Measurements from ENCODE around the gene TXNDC15. TPM values are rescaled to one million over a fixed set of nuclear protein-coding genes. Genes with fewer than 3 reads are reported as not detected.

The TXNDC15 gene, protein sequence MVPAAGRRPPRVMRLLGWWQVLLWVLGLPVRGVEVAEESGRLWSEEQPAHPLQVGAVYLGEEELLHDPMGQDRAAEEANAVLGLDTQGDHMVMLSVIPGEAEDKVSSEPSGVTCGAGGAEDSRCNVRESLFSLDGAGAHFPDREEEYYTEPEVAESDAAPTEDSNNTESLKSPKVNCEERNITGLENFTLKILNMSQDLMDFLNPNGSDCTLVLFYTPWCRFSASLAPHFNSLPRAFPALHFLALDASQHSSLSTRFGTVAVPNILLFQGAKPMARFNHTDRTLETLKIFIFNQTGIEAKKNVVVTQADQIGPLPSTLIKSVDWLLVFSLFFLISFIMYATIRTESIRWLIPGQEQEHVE
- total RNA-seq, result 211 TPM

DNA sequence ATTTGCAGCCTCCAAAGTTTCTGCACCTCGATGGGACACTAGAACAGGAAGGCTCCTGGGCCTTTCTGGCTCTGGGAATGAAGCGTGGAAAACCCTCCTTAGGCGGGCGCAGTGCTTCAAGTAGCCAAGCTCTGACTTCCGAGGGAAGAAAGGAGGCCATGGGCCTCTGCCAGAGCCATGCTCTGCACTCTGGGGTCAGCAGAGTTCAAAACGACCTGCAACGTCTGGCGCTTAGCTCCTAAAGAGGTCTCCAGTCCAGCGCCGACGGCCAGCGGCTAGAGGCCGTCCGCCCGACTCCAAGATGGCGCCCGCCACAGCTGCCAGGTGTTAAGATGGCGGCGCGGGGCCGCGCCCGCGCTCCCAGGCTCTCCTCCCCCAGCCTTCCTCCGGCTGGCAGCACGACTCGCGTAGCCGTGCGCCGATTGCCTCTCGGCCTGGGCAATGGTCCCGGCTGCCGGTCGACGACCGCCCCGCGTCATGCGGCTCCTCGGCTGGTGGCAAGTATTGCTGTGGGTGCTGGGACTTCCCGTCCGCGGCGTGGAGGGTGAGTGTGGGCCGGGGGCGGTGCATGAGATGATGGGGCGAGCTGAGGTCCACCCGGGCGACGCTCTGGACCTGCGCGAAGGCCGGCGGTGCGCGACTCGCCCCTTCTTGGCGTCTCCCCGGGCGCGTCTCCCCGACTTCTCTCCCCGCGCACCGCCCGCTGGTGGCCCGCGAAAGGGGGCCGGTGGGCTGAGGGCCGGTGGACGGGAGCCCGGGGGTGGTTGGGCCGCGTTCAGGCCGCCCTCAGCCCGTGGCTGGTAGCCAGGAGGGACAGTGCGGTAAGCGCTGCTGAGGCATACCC, at the start of gene TXNDC15:
TXNDC15 (plus strand) TSS at position 385 of the 844 bp plus-strand sequence; CDS start at position 442, 57 bp downstream.
- Histone ChIP-seq H3K27ac (peak within 1 kb of the TSS; percentile 96 to 97), H3K36me3 (no peaks in the 10 kb centered on the region), H3K27me3 (no peaks in the 10 kb centered on the region), H3K4me1 (peaks cover 0 to 9% of the 10 kb centered on the region in 2 donors), H3K4me3 (peak within 1 kb of the TSS; percentile 94 to 96), H3K9me3 (no peaks in the 10 kb centered on the region)
- peak; percentile 47 to 93 for DNase-seq (ENCODE audit: low spot score in 2 of 2)
- TF ChIP-seq, protein P1, sequence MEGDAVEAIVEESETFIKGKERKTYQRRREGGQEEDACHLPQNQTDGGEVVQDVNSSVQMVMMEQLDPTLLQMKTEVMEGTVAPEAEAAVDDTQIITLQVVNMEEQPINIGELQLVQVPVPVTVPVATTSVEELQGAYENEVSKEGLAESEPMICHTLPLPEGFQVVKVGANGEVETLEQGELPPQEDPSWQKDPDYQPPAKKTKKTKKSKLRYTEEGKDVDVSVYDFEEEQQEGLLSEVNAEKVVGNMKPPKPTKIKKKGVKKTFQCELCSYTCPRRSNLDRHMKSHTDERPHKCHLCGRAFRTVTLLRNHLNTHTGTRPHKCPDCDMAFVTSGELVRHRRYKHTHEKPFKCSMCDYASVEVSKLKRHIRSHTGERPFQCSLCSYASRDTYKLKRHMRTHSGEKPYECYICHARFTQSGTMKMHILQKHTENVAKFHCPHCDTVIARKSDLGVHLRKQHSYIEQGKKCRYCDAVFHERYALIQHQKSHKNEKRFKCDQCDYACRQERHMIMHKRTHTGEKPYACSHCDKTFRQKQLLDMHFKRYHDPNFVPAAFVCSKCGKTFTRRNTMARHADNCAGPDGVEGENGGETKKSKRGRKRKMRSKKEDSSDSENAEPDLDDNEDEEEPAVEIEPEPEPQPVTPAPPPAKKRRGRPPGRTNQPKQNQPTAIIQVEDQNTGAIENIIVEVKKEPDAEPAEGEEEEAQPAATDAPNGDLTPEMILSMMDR (IDR thresholded peaks at IDR 0.05), result no peak
- intact Hi-C loops (cut with DNase I), result loop anchor here (1.0 to 10.0 kb wide), 4 partner anchors 27 to 499 kb away; partner anchors contain the start of genes CAMLG and UBE2B

- H3K36me3 ChIP-seq, result peaks cover 21 to 63% of the 10 kb centered on the region in 2 donors
- H3K4me1 ChIP-seq, result no peaks in the 10 kb centered on the region
- DNase-seq (ENCODE audit: low spot score in 2 of 2), result no peak
- H3K27ac ChIP-seq, result no peak overlapping the region
- H3K9me3 ChIP-seq, result no peaks in the 10 kb centered on the region
- TF ChIP-seq, protein P1 (IDR thresholded peaks at IDR 0.05), result no peak
- intact Hi-C loops (cut with DNase I), result no loop called here
- no peak overlapping the region for H3K4me3 ChIP-seq
- no peaks in the 10 kb centered on the region for H3K27me3 ChIP-seq
Measured at GRCh38 chr5:134824681-134825080, 49.5 kb upstream of the TXNDC15 start.

DNA sequence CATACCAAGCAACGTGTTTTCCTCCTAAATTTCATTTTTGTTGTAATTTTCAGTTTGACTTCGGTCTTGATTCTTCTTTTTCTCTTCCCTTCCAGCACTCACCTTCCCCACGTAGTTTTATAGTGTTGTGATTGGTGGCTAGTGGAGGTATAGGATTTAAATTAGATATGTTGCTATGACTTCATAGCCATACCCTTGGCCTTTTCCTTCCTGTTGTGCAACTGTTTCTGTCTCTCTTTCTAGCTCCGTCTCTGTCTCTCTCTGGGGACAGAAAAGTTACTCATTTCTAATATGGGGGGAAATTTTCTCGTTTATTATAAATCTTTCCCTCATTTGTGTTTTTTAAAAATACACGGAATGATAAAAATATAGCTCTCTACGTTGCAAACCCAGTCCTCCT, 49.0 kb upstream of the TXNDC15 start:
- no peaks in the 10 kb centered on the region for H3K4me1 ChIP-seq
- no peak for DNase-seq (ENCODE audit: low spot score in 2 of 2)
- TF ChIP-seq, protein P1 (IDR thresholded peaks at IDR 0.05), result no peak
- H3K4me3 ChIP-seq, result no peak overlapping the region
- H3K27me3 ChIP-seq, result no peaks in the 10 kb centered on the region
- H3K36me3 ChIP-seq, result peaks cover 15 to 58% of the 10 kb centered on the region in 2 donors
- H3K27ac ChIP-seq, result no peak overlapping the region
- no peaks in the 10 kb centered on the region for H3K9me3 ChIP-seq
- intact Hi-C loops (cut with DNase I), result no loop called here

- Histone ChIP-seq H3K27ac (peak overlapping the region; percentile 87 to 88), H3K27me3 (no peaks in the 10 kb centered on the region), H3K4me3 (no peak overlapping the region), H3K9me3 (no peaks in the 10 kb centered on the region), H3K4me1 (peaks cover 5 to 16% of the 10 kb centered on the region in 2 donors), H3K36me3 (peaks cover 0 to 8% of the 10 kb centered on the region in 2 donors)
- TF ChIP-seq, protein P1 (IDR thresholded peaks at IDR 0.05), result no peak
- DNase-seq (ENCODE audit: low spot score in 2 of 2), result no peak
- intact Hi-C loops (cut with DNase I), result no loop called here
Measured at GRCh38 chr5:134833340-134834032, 40.7 kb upstream of the TXNDC15 start.

GRCh38 chr5:134835623-134836022, 38.5 kb upstream of the TXNDC15 start:
- Histone ChIP-seq H3K4me1 (peaks cover 5 to 16% of the 10 kb centered on the region in 2 donors), H3K36me3 (peaks cover 0 to 7% of the 10 kb centered on the region in 2 donors), H3K4me3 (no peak overlapping the region), H3K27ac (peak overlapping the region in 1 of 2 donors; percentile 87), H3K27me3 (no peaks in the 10 kb centered on the region), H3K9me3 (no peaks in the 10 kb centered on the region)
- DNase-seq (ENCODE audit: low spot score in 2 of 2), result no peak
- intact Hi-C loops (cut with DNase I), result no loop called here
- TF ChIP-seq, protein P1 (IDR thresholded peaks at IDR 0.05), result no peak

Measured in ascending aorta (tissue), 2 donors.